Hippocampal formation (tissue), 2 donors: ENCODE data around the gene MTFR2.

Experiments used
- DNase-seq, 2 donors: peaks; one replicate each; lab custom pipeline; 2025; lab: John Stamatoyannopoulos, UW

MTFR2 gene

GRCh38 chr6:136184738-136185137 is 65.4 kb downstream of the MTFR2 start:
- DNase-seq: no peak

- no peak for DNase-seq
Observed at GRCh38 chr6:136181861-136182260, 68.2 kb downstream of the MTFR2 start.

GRCh38 chr6:136181512-136181833 is 68.6 kb downstream of the MTFR2 start:
- no peak for DNase-seq
